ENCODE results near the gene NAA60.

DNA sequence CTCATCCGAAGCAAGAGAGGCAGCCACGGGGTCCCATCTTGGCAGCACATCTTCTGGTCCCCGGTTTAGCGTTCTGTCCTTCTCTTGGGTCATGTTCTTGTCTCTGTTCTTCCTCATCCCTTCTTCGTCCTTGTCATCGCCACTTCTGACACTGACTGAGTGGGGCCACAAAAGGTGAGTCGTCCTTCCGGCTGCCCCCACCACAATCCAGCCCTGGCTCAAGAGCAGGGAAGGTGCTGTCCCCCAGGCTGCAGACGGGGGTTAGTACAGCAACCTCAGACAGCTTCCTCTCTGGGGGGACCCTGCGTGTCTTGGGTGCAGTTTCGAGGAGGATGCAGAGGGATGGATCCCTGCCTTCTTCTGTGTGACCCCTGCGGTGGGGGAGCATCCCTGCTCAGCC is 21.8 kb downstream of the NAA60 start:
- TF ChIP-seq RFX5 (IDR thresholded peaks at IDR 0.05; ENCODE audit: low read length) (no peak), EP300 (IDR thresholded peaks at IDR 0.05; ENCODE audit: borderline replicate concordance in 1 of 2, low read depth in 1 of 2, low read length in 1 of 2) (no peak), REST (IDR thresholded peaks at IDR 0.05; ENCODE audit: low read depth, low read length) (no peak), CTCF (IDR thresholded peaks at IDR 0.05) (no peak), EZH2phosphoT487 (IDR thresholded peaks at IDR 0.05; ENCODE audit: borderline replicate concordance, low read depth) (no peak), POLR2AphosphoS5 (IDR thresholded peaks at IDR 0.05; ENCODE audit: low read depth, low read length) (no peak)
- TF ChIP-seq, protein P1, sequence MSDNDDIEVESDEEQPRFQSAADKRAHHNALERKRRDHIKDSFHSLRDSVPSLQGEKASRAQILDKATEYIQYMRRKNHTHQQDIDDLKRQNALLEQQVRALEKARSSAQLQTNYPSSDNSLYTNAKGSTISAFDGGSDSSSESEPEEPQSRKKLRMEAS (IDR thresholded peaks at IDR 0.05; ENCODE audit: low read depth), result no peak
